AG04450 (cell line): ENCODE data around the gene CENPP. TPM values are rescaled to one million over a fixed set of nuclear protein-coding genes. Genes with fewer than 3 reads are reported as not detected.
A peak's percentile ranks its signal among the peaks of the same experiment; 100 is the strongest.

Source experiments
- CTCF ChIA-PET: fragments of 300-600, 350-600 bp; formaldehyde crosslinking; extraction: SDS; loops from one replicate; lab custom pipeline; 2022; ENCODE audit warnings: antibody characterized with exemption, inconsistent platforms; lab: Charles Lee
- POLR2A ChIA-PET: fragments of 350-600 bp; formaldehyde crosslinking; extraction: SDS; loops from one replicate; lab custom pipeline; 2021; ENCODE audit warnings: antibody characterized with exemption, inconsistent platforms; lab: Yijun Ruan, JAX
- DNase-seq: peaks from one replicate; pipeline ENCODE4 v3.0.0-alpha.2; 2011; ENCODE audit warnings: low read depth, low spot score
- H3K27ac ChIP-seq: one replicate; pipeline ENCODE4 v1.5.1; 2012; ENCODE audit warnings: low read depth, low read length, control low read depth
- H3K27me3 ChIP-seq: one replicate; pipeline ENCODE4 v1.6.0; 2012; ENCODE audit warnings: low read length; ENCODE audit not compliant: control insufficient read depth, insufficient read depth
- H3K4me3 ChIP-seq: 2 replicates; pipeline ENCODE4 v1.5.1; 2011; ENCODE audit warnings: mild to moderate bottlenecking, low read depth, low read length, control low read depth
- H3K9me3 ChIP-seq: 2 replicates; pipeline ENCODE4 v1.5.1; 2012; ENCODE audit warnings: low read length; ENCODE audit not compliant: control insufficient read depth, insufficient read depth
- CTCF ChIP-seq: IDR thresholded peaks from 2 replicates; pipeline ENCODE4 v1.5.1; 2011; ENCODE audit warnings: low read depth, low read length, control low read depth, inconsistent platforms
- polyA plus RNA-seq: library from polyadenylated mRNA; depleted of rRNA; stranded (reverse); fragments of >200 nt; gene quantifications from 2 replicates; pipeline ENCODE4 v1.2.3, GENCODE V29; 2011

CENPP gene
- polyA plus RNA-seq, 1 experiment: 4.4 TPM

GRCh38 chr9:92457576-92457975 lies 131.8 kb downstream of the CENPP start:
- H3K4me3 ChIP-seq: no peak overlapping the region
- POLR2A ChIA-PET: no interaction called here
- TF ChIP-seq CTCF: no peak
- H3K9me3 ChIP-seq: no peaks in the 10 kb centered on the region
- DNase-seq: no peak
- CTCF ChIA-PET: interaction anchor here (1.0 to 1.6 kb wide), 2 partner anchors 20 to 177 kb away, joined by 3 to 4 read pairs; no protein-coding TSS in a partner anchor
- no peaks in the 10 kb centered on the region for H3K27me3 ChIP-seq
- no peak overlapping the region for H3K27ac ChIP-seq

GRCh38 chr9:92463387-92463786 lies 137.6 kb downstream of the CENPP start:
- no peaks in the 10 kb centered on the region for H3K9me3 ChIP-seq
- CTCF ChIA-PET: no interaction called here
- DNase-seq: no peak
- no peaks in the 10 kb centered on the region for H3K27me3 ChIP-seq
- no peak for TF ChIP-seq CTCF
- H3K4me3 ChIP-seq: no peak overlapping the region
- POLR2A ChIA-PET: interaction anchor here (1.0 to 1.1 kb wide), 2 partner anchors 43 to 138 kb away, joined by 3 to 4 read pairs; partner anchors contain the start of genes CENPP and NOL8
- no peak overlapping the region for H3K27ac ChIP-seq

GRCh38 chr9:92463984-92464383 lies 138.2 kb downstream of the CENPP start:
- peak; percentile 82 for DNase-seq
- no peak overlapping the region for H3K4me3 ChIP-seq
- no peaks in the 10 kb centered on the region for H3K27me3 ChIP-seq
- ChIA-PET CTCF (no interaction called here), POLR2A (interaction anchor here (0.6 to 1.1 kb wide), 3 partner anchors 42 to 214 kb away, joined by 3 to 4 read pairs (median 3); partner anchors contain the start of genes CENPP and NOL8)
- peak overlapping the region; percentile 89 for H3K27ac ChIP-seq
- TF ChIP-seq CTCF: no peak
- no peaks in the 10 kb centered on the region for H3K9me3 ChIP-seq

GRCh38 chr9:92467041-92467440 lies 141.3 kb downstream of the CENPP start:
- no peak overlapping the region for H3K27ac ChIP-seq
- POLR2A ChIA-PET: no interaction called here

More at GRCh38 chr9:92467041-92467440, 141.3 kb downstream of the CENPP start:
- no peak for TF ChIP-seq CTCF
- Histone ChIP-seq H3K4me3 (no peak overlapping the region), H3K27me3 (no peaks in the 10 kb centered on the region), H3K9me3 (no peaks in the 10 kb centered on the region)
- DNase-seq: no peak
- CTCF ChIA-PET: interaction anchor here (0.6 kb wide), 1 partner anchor 137 kb away, joined by 3 read pairs; no protein-coding TSS in a partner anchor
